Immature natural killer cell (primary cell): ENCODE data around the gene GASK1A. TPM values are rescaled to one million over a fixed set of nuclear protein-coding genes. Genes with fewer than 3 reads are reported as not detected.
"Not testable (repeated sequence)": the region's sequence is repeated elsewhere in the genome, so short reads cannot be mapped to it uniquely, and the experiment has no call there.

ENCODE experiments used
- DNase-seq, 3 donors: peaks; one replicate each; pipeline ENCODE4 v3.0.0; 2022; ENCODE audit warnings: mixed read lengths in 1 of 3
- H3K27ac Mint-ChIP-seq, 6 donors: one replicate each; pipeline ENCODE4 v1.8.0; 2020; ENCODE audit warnings: mixed read lengths in 6 of 6, mild to moderate bottlenecking in 5 of 6, inconsistent platforms in 4 of 6, moderate library complexity in 3 of 6
- H3K27me3 Mint-ChIP-seq, 3 donors: one replicate each; pipeline ENCODE4 v1.8.0; 2020 to 2021; ENCODE audit warnings: low read depth in 3 of 3, mild to moderate bottlenecking in 3 of 3, mixed read lengths in 3 of 3, moderate library complexity in 3 of 3, inconsistent platforms in 1 of 3
- H3K36me3 Mint-ChIP-seq, 3 donors: one replicate each; pipeline ENCODE4 v1.8.0; 2020; ENCODE audit warnings: mixed read lengths in 3 of 3, inconsistent platforms in 2 of 3, mild to moderate bottlenecking in 2 of 3
- H3K4me1 Mint-ChIP-seq, 2 donors: one replicate each; pipeline ENCODE4 v1.8.0; 2020; ENCODE audit warnings: inconsistent platforms in 2 of 2, mild to moderate bottlenecking in 2 of 2, mixed read lengths in 2 of 2, moderate library complexity in 1 of 2
- H3K4me3 Mint-ChIP-seq, 5 donors: one replicate each; pipeline ENCODE4 v1.8.0; 2020; ENCODE audit warnings: mild to moderate bottlenecking in 5 of 5, mixed read lengths in 5 of 5, inconsistent platforms in 3 of 5, moderate library complexity in 3 of 5
- H3K9me3 Mint-ChIP-seq, 6 donors: one replicate each; pipeline ENCODE4 v1.8.0; 2020; ENCODE audit warnings: mild to moderate bottlenecking in 6 of 6, mixed read lengths in 6 of 6, inconsistent platforms in 4 of 6, moderate library complexity in 3 of 6
- polyA plus RNA-seq, 3 donors: library from polyadenylated mRNA; unstranded; fragments of 300-500 nt; fragmentation: Illumina TruSeq; gene quantifications; one replicate each; pipeline ENCODE4 v1.2.3, GENCODE V29; 2021

The GASK1A gene
- polyA plus RNA-seq, 3 donors from 2014 or later = not detected

- H3K4me1 Mint-ChIP-seq = peaks cover 34 to 39% of the 10 kb centered on the region in 2 donors
- H3K36me3 Mint-ChIP-seq = no peaks in the 10 kb centered on the region
- peak overlapping the region in 1 of 6 donors; percentile 89 for H3K27ac Mint-ChIP-seq
- H3K27me3 Mint-ChIP-seq = peaks cover 2 to 5% (median 3%) of the 10 kb centered on the region in 3 donors
- DNase-seq = no peak
- no peaks in the 10 kb centered on the region for H3K9me3 Mint-ChIP-seq
- H3K4me3 Mint-ChIP-seq = no peak overlapping the region
Observed at GRCh38 chr3:43034200-43034599, 55.1 kb downstream of the GASK1A start.

GRCh38 chr3:43034911-43035310 lies 55.8 kb downstream of the GASK1A start:
- DNase-seq = no peak
- H3K4me1 Mint-ChIP-seq = peaks cover 34 to 39% of the 10 kb centered on the region in 2 donors
- H3K36me3 Mint-ChIP-seq = no peaks in the 10 kb centered on the region
- H3K9me3 Mint-ChIP-seq = no peaks in the 10 kb centered on the region
- no peak overlapping the region for H3K4me3 Mint-ChIP-seq
- H3K27me3 Mint-ChIP-seq = peaks cover 2 to 5% (median 5%) of the 10 kb centered on the region in 3 donors
- H3K27ac Mint-ChIP-seq = peak overlapping the region in 1 of 6 donors; percentile 50

DNA sequence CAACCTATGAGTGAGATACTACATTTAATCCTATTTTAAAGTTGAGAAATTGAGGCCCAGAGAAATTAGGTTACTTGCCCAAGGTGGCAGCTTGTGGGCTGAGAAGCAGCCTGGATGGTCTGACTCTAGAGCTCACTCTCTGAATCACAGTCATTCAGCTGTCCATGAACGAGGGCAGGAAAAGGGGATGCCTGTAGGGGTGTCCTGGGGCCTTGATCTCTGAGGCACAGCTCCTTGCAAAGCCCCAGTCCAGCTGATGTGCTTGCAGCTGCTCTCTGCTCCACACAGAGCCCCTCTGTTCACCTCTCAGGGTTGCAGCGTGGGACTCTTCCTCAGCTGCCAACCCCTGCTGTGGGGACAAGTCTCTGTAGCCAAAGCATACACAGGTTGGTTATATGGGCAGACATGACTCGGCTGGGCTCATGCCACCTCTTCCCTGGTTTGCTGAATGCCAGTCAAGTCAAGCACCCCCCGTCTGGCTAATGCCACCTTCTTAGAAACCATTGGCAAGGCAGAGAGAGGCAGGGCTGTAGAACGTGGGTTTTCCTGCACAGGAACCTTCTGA lies 56.8 kb downstream of the GASK1A start:
- Mint-ChIP-seq H3K36me3 (no peaks in the 10 kb centered on the region), H3K9me3 (no peaks in the 10 kb centered on the region), H3K4me1 (peaks cover 34 to 39% of the 10 kb centered on the region in 2 donors), H3K27me3 (peaks cover 2 to 5% (median 5%) of the 10 kb centered on the region in 3 donors), H3K4me3 (peak overlapping the region in 3 of 5 donors; percentile 27 to 71 (median 61)), H3K27ac (peak overlapping the region in 4 of 6 donors; percentile 40 to 84 (median 68))
- no peak for DNase-seq

GRCh38 chr3:43036621-43037423 lies 57.7 kb downstream of the GASK1A start:
- DNase-seq = peak; percentile 70 to 79 (median 73)

DNA sequence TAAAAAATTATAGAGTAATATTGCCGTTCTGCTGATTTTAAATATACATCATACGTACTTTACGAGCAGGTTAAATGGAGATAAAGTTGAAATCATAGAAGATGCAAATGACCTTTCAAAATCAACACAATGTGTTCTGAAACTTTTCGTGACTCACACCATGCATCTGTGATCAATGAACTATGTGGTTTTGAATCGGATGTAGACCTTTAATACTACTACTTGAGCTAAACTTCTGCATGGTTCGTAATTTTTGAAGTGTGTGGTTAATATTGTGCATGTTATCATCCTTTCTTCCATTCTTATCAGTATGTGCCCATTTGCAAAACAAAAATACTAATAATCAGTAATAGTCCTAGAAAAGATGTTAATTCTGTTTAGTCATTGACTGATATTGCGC lies 58.9 kb downstream of the GASK1A start:
- peaks cover 2 to 5% (median 5%) of the 10 kb centered on the region in 3 donors for H3K27me3 Mint-ChIP-seq
- H3K36me3 Mint-ChIP-seq = no peaks in the 10 kb centered on the region
- DNase-seq = no peak
- peaks cover 0 to 1% (median 0%) of the 10 kb centered on the region in 6 donors for H3K9me3 Mint-ChIP-seq
- H3K4me1 Mint-ChIP-seq = peaks cover 33 to 39% of the 10 kb centered on the region in 2 donors
- peak overlapping the region in 1 of 6 donors; percentile 71 for H3K27ac Mint-ChIP-seq
- H3K4me3 Mint-ChIP-seq = no peak overlapping the region

More at GRCh38 chr3:43036621-43037423, 57.7 kb downstream of the GASK1A start:
- Mint-ChIP-seq H3K9me3 (no peaks in the 10 kb centered on the region), H3K4me1 (peaks cover 33 to 39% of the 10 kb centered on the region in 2 donors), H3K27ac (peak overlapping the region; percentile 56 to 87 (median 83)), H3K36me3 (no peaks in the 10 kb centered on the region), H3K27me3 (peaks cover 2 to 5% (median 5%) of the 10 kb centered on the region in 3 donors), H3K4me3 (peak overlapping the region; percentile 5 to 71 (median 61))

- H3K36me3 Mint-ChIP-seq = peaks cover 10 to 16% (median 12%) of the 10 kb centered on the region in 3 donors
- no peak for DNase-seq
- peaks cover 0 to 2% (median 2%) of the 10 kb centered on the region in 3 donors for H3K27me3 Mint-ChIP-seq
- peaks cover 9 to 20% of the 10 kb centered on the region in 2 donors for H3K4me1 Mint-ChIP-seq
- H3K4me3 Mint-ChIP-seq = no peak overlapping the region
- H3K9me3 Mint-ChIP-seq = peaks cover 8 to 31% (median 22%) of the 10 kb centered on the region in 6 donors
- no peak overlapping the region for H3K27ac Mint-ChIP-seq
Observed at GRCh38 chr3:43041517-43041916, 62.4 kb downstream of the GASK1A start.

DNA sequence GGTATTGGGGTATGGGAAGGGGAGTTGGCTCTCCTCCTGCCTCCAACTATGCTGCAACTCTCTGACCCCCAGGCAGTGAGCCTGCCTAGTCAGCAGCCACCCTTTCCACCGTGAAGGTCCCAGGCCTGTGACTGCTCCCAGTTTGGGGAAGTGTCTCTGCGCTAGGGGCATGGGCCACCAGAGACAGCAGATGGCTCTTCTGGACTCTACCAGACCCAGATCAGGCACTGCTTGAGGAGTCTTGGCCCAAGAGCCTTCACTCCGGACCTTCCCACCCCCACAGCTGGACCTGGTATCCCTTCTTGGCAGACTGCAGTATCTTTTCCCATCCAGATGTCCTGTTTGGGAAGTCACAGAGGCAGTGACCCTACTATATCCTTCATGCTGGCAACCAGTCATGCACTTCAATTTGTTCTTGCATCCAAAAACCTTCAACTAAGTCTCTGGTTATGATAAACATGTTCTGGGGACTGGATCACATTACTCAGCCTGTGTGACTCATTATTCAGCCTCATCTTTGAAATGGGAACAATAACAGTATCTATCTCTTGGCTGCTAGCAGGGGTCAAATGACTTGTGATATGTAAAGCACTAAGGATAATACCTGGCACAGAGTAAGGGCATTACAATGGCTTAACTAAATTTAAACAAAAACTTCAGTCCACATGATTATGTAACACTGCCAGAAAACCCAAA lies 64.1 kb downstream of the GASK1A start:
- Mint-ChIP-seq H3K4me3 (no peak overlapping the region), H3K36me3 (peaks cover 15 to 17% (median 16%) of the 10 kb centered on the region in 3 donors), H3K27ac (no peak overlapping the region), H3K4me1 (peaks cover 0 to 5% of the 10 kb centered on the region in 2 donors), H3K27me3 (peaks cover 0 to 2% (median under 1%) of the 10 kb centered on the region in 3 donors), H3K9me3 (peaks cover 15 to 37% (median 23%) of the 10 kb centered on the region in 6 donors)
- no peak for DNase-seq

GRCh38 chr3:43043793-43044192 lies 64.7 kb downstream of the GASK1A start:
- no peak for DNase-seq
- H3K36me3 Mint-ChIP-seq = peaks cover 16 to 23% (median 21%) of the 10 kb centered on the region in 3 donors
- no peaks in the 10 kb centered on the region for H3K4me1 Mint-ChIP-seq
- peaks cover 17 to 43% (median 26%) of the 10 kb centered on the region in 6 donors for H3K9me3 Mint-ChIP-seq
- no peak overlapping the region for H3K4me3 Mint-ChIP-seq
- peaks cover 0 to 2% (median 2%) of the 10 kb centered on the region in 3 donors for H3K27me3 Mint-ChIP-seq
- no peak overlapping the region for H3K27ac Mint-ChIP-seq

DNA sequence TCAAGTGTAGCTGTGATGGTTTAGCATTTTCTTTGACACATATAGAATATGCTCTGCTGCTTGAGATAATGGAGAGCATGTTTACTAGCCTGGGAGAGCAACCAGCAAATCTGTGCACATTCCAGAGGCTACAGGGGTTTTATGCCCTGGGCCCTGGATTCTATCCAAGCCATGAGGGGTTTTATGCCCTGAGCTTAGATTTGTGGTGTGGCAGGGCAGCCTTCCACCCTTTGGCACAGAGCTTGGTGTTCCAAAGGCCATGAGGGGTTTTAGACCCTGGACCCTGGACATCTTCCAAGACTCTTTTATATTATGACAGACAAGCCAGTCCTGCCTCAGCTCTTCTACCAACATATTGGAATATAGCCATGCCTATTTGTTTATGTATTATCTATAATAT lies 66.0 kb downstream of the GASK1A start:
- Mint-ChIP-seq H3K9me3 (peaks cover 20 to 55% (median 37%) of the 10 kb centered on the region in 6 donors), H3K36me3 (peaks cover 16 to 30% (median 27%) of the 10 kb centered on the region in 3 donors)
- H3K4me1 Mint-ChIP-seq, DNase-seq, H3K27ac Mint-ChIP-seq, H3K4me3 Mint-ChIP-seq, H3K27me3 Mint-ChIP-seq: not testable (repeated sequence)

DNA sequence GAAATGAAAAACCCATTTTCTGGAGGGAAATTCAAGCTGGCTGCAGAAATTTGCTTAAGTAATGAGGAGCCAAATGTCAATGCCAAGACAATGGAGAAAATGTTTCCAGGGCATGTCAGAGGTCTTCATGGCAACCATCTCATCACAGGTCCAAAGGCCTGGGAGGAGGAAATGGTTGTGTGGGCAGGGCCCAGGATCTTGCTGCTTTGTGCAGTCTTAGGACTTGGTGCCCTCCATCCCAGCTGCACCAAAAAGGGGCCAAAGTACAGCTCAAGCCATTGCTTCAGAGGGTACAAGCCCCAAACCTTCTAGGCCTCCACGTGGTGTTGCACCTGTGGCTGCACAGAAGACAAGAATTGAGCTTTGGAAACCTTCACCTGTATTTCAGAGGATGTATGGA lies 67.5 kb downstream of the GASK1A start:
- peaks cover 29 to 69% (median 49%) of the 10 kb centered on the region in 6 donors for H3K9me3 Mint-ChIP-seq
- H3K4me3 Mint-ChIP-seq = no peak overlapping the region
- DNase-seq = no peak
- H3K27ac Mint-ChIP-seq = no peak overlapping the region
- H3K36me3 Mint-ChIP-seq = peaks cover 28 to 42% (median 36%) of the 10 kb centered on the region in 3 donors
- no peaks in the 10 kb centered on the region for H3K4me1 Mint-ChIP-seq
- peaks cover 0 to 2% (median 0%) of the 10 kb centered on the region in 3 donors for H3K27me3 Mint-ChIP-seq

GRCh38 chr3:43048470-43048869 lies 69.4 kb downstream of the GASK1A start:
- no peak overlapping the region for H3K27ac Mint-ChIP-seq
- DNase-seq = no peak
- peaks cover 36 to 77% (median 52%) of the 10 kb centered on the region in 6 donors for H3K9me3 Mint-ChIP-seq
- H3K4me3 Mint-ChIP-seq = no peak overlapping the region
- peaks cover 32 to 46% (median 36%) of the 10 kb centered on the region in 3 donors for H3K36me3 Mint-ChIP-seq
- no peaks in the 10 kb centered on the region for H3K4me1 Mint-ChIP-seq
- H3K27me3 Mint-ChIP-seq = peaks cover 0 to 8% (median 4%) of the 10 kb centered on the region in 3 donors

GRCh38 chr3:43053291-43053690 lies 74.2 kb downstream of the GASK1A start:
- H3K4me3 Mint-ChIP-seq = no peak overlapping the region
- peaks cover 21 to 44% (median 31%) of the 10 kb centered on the region in 6 donors for H3K9me3 Mint-ChIP-seq
- H3K27ac Mint-ChIP-seq = no peak overlapping the region
- H3K4me1 Mint-ChIP-seq = no peaks in the 10 kb centered on the region
- peaks cover 16 to 30% (median 18%) of the 10 kb centered on the region in 3 donors for H3K36me3 Mint-ChIP-seq
- no peak for DNase-seq
- peaks cover 0 to 11% (median 2%) of the 10 kb centered on the region in 3 donors for H3K27me3 Mint-ChIP-seq

- H3K4me3 Mint-ChIP-seq = no peak overlapping the region
- peaks cover 8 to 18% (median 16%) of the 10 kb centered on the region in 3 donors for H3K36me3 Mint-ChIP-seq
- no peak overlapping the region for H3K27ac Mint-ChIP-seq
- peaks cover 0 to 11% (median 2%) of the 10 kb centered on the region in 3 donors for H3K27me3 Mint-ChIP-seq
- no peak for DNase-seq
- no peaks in the 10 kb centered on the region for H3K4me1 Mint-ChIP-seq
- H3K9me3 Mint-ChIP-seq = peaks cover 17 to 29% (median 20%) of the 10 kb centered on the region in 6 donors
Observed at GRCh38 chr3:43054754-43055153, 75.6 kb downstream of the GASK1A start.
